Stomach (tissue), 4 donors: ENCODE results near the gene DAGLB.

Source experiments
- EP300 ChIP-seq: sonication (generic); formaldehyde crosslinking; IDR thresholded peaks from one replicate; pipeline ENCODE4 v1.6.1; 2017; ENCODE audit warnings: antibody characterized with exemption
- TF ChIP-seq, protein P1 (sequence below), 7 experiments: fragments of 450-650 bp in 4 of 7; fragments of 200-600 bp in 3 of 7; sonication (generic) in 3 of 7; IDR thresholded peaks; one replicate each; pipeline ENCODE4 v1.5.1; 2016 to 2019; ENCODE audit warnings: antibody characterized with exemption in 7 of 7, control low read depth in 2 of 7, mild to moderate bottlenecking in 1 of 7

- TF ChIP-seq, protein P1, sequence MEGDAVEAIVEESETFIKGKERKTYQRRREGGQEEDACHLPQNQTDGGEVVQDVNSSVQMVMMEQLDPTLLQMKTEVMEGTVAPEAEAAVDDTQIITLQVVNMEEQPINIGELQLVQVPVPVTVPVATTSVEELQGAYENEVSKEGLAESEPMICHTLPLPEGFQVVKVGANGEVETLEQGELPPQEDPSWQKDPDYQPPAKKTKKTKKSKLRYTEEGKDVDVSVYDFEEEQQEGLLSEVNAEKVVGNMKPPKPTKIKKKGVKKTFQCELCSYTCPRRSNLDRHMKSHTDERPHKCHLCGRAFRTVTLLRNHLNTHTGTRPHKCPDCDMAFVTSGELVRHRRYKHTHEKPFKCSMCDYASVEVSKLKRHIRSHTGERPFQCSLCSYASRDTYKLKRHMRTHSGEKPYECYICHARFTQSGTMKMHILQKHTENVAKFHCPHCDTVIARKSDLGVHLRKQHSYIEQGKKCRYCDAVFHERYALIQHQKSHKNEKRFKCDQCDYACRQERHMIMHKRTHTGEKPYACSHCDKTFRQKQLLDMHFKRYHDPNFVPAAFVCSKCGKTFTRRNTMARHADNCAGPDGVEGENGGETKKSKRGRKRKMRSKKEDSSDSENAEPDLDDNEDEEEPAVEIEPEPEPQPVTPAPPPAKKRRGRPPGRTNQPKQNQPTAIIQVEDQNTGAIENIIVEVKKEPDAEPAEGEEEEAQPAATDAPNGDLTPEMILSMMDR (IDR thresholded peaks at IDR 0.05), result no peak
- TF ChIP-seq EP300, result no peak
Measured at GRCh38 chr7:6402741-6403140, 45.0 kb downstream of the DAGLB start.
